Activated CD4-positive, alpha-beta T cell treated with anti-CD3 and anti-CD28 coated beads, Interleukin-2, amount 10 ng/mL, durations not matched to agents 24 days and 14 days (primary cell): ENCODE results near the gene EDEM3. TPM values are rescaled to one million over a fixed set of nuclear protein-coding genes. Genes with fewer than 3 reads are reported as not detected.

ENCODE experiments used
- DNase-seq: peaks from one replicate; pipeline ENCODE4 v3.0.0; 2022
- H3K27ac Mint-ChIP-seq: one replicate; pipeline ENCODE4 v1.8.0; 2022; ENCODE audit warnings: mild to moderate bottlenecking, mixed read lengths
- H3K27me3 Mint-ChIP-seq: one replicate; pipeline ENCODE4 v1.8.0; 2022; ENCODE audit warnings: mixed read lengths
- H3K36me3 Mint-ChIP-seq: one replicate; pipeline ENCODE4 v1.8.0; 2022; ENCODE audit warnings: low read depth, mild to moderate bottlenecking, mixed read lengths
- H3K4me1 Mint-ChIP-seq: one replicate; pipeline ENCODE4 v1.8.0; 2021; ENCODE audit warnings: mixed read lengths
- H3K4me3 Mint-ChIP-seq: one replicate; pipeline ENCODE4 v1.8.0; 2022; ENCODE audit warnings: mild to moderate bottlenecking, moderate library complexity, mixed read lengths
- H3K9me3 Mint-ChIP-seq: one replicate; pipeline ENCODE4 v1.8.0; 2021; ENCODE audit warnings: mixed read lengths
- intact Hi-C: fragments of 100-400 bp; cut with micrococcal nuclease; formaldehyde crosslinking; loops from one replicate; pipeline ENCODE4 v1.15.1; 2023
- total RNA-seq: library from RNA; stranded (reverse); gene quantifications from 2 replicates; pipeline ENCODE4 v1.2.3, GENCODE V29; 2022

The EDEM3 gene
- total RNA-seq, 1 donor from 2014 or later = 28.3 TPM

- intact Hi-C loops = no loop called here
- Mint-ChIP-seq H3K9me3 (no peaks in the 10 kb centered on the region), H3K4me1 (no peaks in the 10 kb centered on the region), H3K4me3 (no peak overlapping the region), H3K27me3 (peaks cover 2% of the 10 kb centered on the region), H3K27ac (no peak overlapping the region), H3K36me3 (no peaks in the 10 kb centered on the region)
- no peak for DNase-seq
Observed at GRCh38 chr1:184641894-184642293, 112.8 kb downstream of the EDEM3 start.

- no peaks in the 10 kb centered on the region for H3K36me3 Mint-ChIP-seq
- intact Hi-C loops = no loop called here
- H3K4me3 Mint-ChIP-seq = no peak overlapping the region
- H3K9me3 Mint-ChIP-seq = no peaks in the 10 kb centered on the region
- no peaks in the 10 kb centered on the region for H3K4me1 Mint-ChIP-seq
- DNase-seq = no peak
- H3K27me3 Mint-ChIP-seq = peaks cover 4% of the 10 kb centered on the region
- H3K27ac Mint-ChIP-seq = no peak overlapping the region
Observed at GRCh38 chr1:184640505-184640904, 114.2 kb downstream of the EDEM3 start.

Other genes with a start within 250 kb of the EDEM3 start
- gene NIBAN1, start 219.7 kb upstream of the EDEM3 start, total RNA-seq = 17.1 TPM in 2 replicates